ENCODE measurements around the gene PLCB3.

DNA sequence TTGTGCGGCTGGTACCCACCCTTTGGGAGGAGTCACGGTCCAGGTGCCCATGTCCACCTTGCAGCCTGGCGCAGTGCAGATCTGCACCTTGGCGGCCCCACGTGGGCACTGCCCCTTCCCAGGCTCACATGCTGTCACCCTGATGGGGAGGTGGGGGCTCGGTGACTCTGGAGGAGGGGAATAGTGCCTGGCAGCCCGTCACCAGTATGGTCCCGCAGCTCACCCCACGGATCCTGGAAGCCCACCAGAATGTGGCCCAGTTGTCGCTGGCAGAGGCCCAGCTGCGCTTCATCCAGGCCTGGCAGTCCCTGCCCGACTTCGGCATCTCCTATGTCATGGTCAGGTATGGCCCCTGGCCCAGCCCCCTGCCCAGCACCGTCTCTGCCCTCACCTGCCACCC is 30.5 kb upstream of the PLCB3 start:
- TF ChIP-seq, protein P1, sequence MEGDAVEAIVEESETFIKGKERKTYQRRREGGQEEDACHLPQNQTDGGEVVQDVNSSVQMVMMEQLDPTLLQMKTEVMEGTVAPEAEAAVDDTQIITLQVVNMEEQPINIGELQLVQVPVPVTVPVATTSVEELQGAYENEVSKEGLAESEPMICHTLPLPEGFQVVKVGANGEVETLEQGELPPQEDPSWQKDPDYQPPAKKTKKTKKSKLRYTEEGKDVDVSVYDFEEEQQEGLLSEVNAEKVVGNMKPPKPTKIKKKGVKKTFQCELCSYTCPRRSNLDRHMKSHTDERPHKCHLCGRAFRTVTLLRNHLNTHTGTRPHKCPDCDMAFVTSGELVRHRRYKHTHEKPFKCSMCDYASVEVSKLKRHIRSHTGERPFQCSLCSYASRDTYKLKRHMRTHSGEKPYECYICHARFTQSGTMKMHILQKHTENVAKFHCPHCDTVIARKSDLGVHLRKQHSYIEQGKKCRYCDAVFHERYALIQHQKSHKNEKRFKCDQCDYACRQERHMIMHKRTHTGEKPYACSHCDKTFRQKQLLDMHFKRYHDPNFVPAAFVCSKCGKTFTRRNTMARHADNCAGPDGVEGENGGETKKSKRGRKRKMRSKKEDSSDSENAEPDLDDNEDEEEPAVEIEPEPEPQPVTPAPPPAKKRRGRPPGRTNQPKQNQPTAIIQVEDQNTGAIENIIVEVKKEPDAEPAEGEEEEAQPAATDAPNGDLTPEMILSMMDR (conservative IDR thresholded peaks at IDR 0.05 in 1 of 2, IDR thresholded peaks at IDR 0.05 in 1 of 2; ENCODE audit: low read depth in 1 of 2, low read length in 2 of 2) = no peak
- TF ChIP-seq EZH2 (IDR thresholded peaks at IDR 0.05; ENCODE audit: low read length, missing control alignments) = no peak

Measured in fibroblast of lung (primary cell).